Activated naive CD8-positive, alpha-beta T cell (primary cell): Measurements from ENCODE around the gene CAPN2.

ENCODE experiments used
- H3K27ac Mint-ChIP-seq: one replicate; pipeline ENCODE4 v1.8.0; 2021; ENCODE audit warnings: mixed read lengths
- H3K27me3 Mint-ChIP-seq: one replicate; pipeline ENCODE4 v1.8.0; 2021; ENCODE audit warnings: mixed read lengths
- H3K36me3 Mint-ChIP-seq: one replicate; pipeline ENCODE4 v1.8.0; 2021; ENCODE audit warnings: mixed read lengths
- H3K4me1 Mint-ChIP-seq: one replicate; pipeline ENCODE4 v1.8.0; 2021; ENCODE audit warnings: low read depth, mixed read lengths
- H3K4me3 Mint-ChIP-seq: one replicate; pipeline ENCODE4 v1.8.0; 2021; ENCODE audit warnings: mild to moderate bottlenecking, mixed read lengths
- H3K9me3 Mint-ChIP-seq: one replicate; pipeline ENCODE4 v1.8.0; 2021; ENCODE audit warnings: low read depth, mixed read lengths

The CAPN2 gene

DNA sequence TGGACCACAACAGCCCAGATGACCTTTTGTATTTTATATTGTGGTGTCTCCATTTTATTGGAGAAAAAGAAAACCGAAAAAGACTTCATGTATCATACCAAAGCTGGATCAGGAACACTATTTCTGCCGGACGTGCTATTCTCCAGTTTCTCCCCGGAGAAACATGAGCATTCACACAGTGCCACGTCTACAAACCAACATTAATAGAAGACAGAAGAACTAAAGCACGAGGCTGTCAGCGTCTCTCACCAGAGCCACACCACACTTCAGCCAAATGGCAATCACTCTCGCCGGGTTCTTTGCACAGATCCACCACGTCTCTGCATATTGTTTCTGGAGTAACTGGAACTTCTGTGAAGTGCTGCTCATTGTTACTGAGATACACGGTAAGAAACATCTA, 108.6 kb downstream of the CAPN2 start:
- peaks cover 37% of the 10 kb centered on the region for H3K4me1 Mint-ChIP-seq
- H3K27ac Mint-ChIP-seq = no peak overlapping the region
- no peak overlapping the region for H3K4me3 Mint-ChIP-seq
- H3K27me3 Mint-ChIP-seq = no peaks in the 10 kb centered on the region
- H3K36me3 Mint-ChIP-seq = peaks cover 11% of the 10 kb centered on the region
- H3K9me3 Mint-ChIP-seq = no peaks in the 10 kb centered on the region

DNA sequence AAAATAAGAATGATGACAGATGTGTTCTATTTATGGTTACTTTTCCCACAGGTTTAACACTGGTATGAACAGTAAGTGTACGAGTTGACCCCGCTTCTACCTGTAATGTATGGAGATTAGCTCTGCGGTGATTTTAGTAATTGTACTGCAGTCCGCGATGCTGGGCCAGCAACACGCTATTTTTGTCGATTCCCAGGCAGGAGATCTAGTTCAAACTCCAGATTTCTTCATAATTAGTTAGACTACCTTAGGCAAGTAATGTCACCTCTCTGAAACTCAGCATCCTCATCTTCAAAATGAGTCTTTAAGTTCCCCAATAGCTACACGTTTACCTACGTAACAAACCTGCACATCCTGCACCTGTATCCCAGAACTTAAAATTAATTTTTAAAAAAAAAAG, 111.9 kb downstream of the CAPN2 start:
- Mint-ChIP-seq H3K4me1 (peaks cover 61% of the 10 kb centered on the region), H3K4me3 (no peak overlapping the region)

GRCh38 chr1:223824712-223825111, 112.4 kb downstream of the CAPN2 start:
- Mint-ChIP-seq H3K27ac (no peak overlapping the region), H3K9me3 (no peaks in the 10 kb centered on the region), H3K4me3 (no peak overlapping the region), H3K27me3 (no peaks in the 10 kb centered on the region), H3K4me1 (peaks cover 65% of the 10 kb centered on the region), H3K36me3 (peaks cover 19% of the 10 kb centered on the region)

More for the DNA sequence above, 111.9 kb downstream of the CAPN2 start:
- no peaks in the 10 kb centered on the region for H3K9me3 Mint-ChIP-seq
- H3K36me3 Mint-ChIP-seq = peaks cover 20% of the 10 kb centered on the region
- H3K27ac Mint-ChIP-seq = no peak overlapping the region
- no peaks in the 10 kb centered on the region for H3K27me3 Mint-ChIP-seq
